ENCODE results near the gene ANKRD34A. TPM values are rescaled to one million over a fixed set of nuclear protein-coding genes. Genes with fewer than 3 reads are reported as not detected.

ANKRD34A gene
- total RNA-seq, 1 donor from 2014 or later, result under 0.01 TPM

GRCh38 chr1:145978471-145978853, 14.1 kb upstream of the ANKRD34A start:
- no peaks in the 10 kb centered on the region for H3K36me3 ChIP-seq (ENCODE audit: control insufficient read depth, insufficient read depth, low read length)
- no peaks in the 10 kb centered on the region for H3K27me3 ChIP-seq (ENCODE audit: control insufficient read depth, insufficient read depth, low read length)
- FAIRE-seq, result no peak
- DNase-seq (ENCODE audit: low read depth), result no peak
- no peak overlapping the region for H3K4me3 ChIP-seq (ENCODE audit: low read depth, low read length)
- TF ChIP-seq CTCF (IDR thresholded peaks at IDR 0.05; ENCODE audit: insufficient read depth, low read length, severe bottlenecking), result no peak

GRCh38 chr1:145977486-145978470, 13.4 kb upstream of the ANKRD34A start:
- peak; percentile 80 for TF ChIP-seq CTCF (IDR thresholded peaks at IDR 0.05; ENCODE audit: insufficient read depth, low read length, severe bottlenecking)
- Histone ChIP-seq H3K27me3 (ENCODE audit: control insufficient read depth, insufficient read depth, low read length) (no peaks in the 10 kb centered on the region), H3K4me3 (ENCODE audit: low read depth, low read length) (no peak overlapping the region), H3K36me3 (ENCODE audit: control insufficient read depth, insufficient read depth, low read length) (no peaks in the 10 kb centered on the region)
- FAIRE-seq (no peak), DNase-seq (ENCODE audit: low read depth) (peak; percentile 72)

- FAIRE-seq, result no peak
- no peaks in the 10 kb centered on the region for H3K36me3 ChIP-seq (ENCODE audit: control insufficient read depth, insufficient read depth, low read length)
Measured at GRCh38 chr1:145977016-145977415, 12.6 kb upstream of the ANKRD34A start.

GRCh38 chr1:145975216-145975615, 10.8 kb upstream of the ANKRD34A start:
- DNase-seq (ENCODE audit: low read depth), result no peak
- FAIRE-seq, result no peak
- no peak for TF ChIP-seq CTCF (IDR thresholded peaks at IDR 0.05; ENCODE audit: insufficient read depth, low read length, severe bottlenecking)

More at GRCh38 chr1:145977016-145977415, 12.6 kb upstream of the ANKRD34A start:
- no peak for DNase-seq (ENCODE audit: low read depth)
- no peak overlapping the region for H3K4me3 ChIP-seq (ENCODE audit: low read depth, low read length)
- no peak for TF ChIP-seq CTCF (IDR thresholded peaks at IDR 0.05; ENCODE audit: insufficient read depth, low read length, severe bottlenecking)
- H3K27me3 ChIP-seq (ENCODE audit: control insufficient read depth, insufficient read depth, low read length), result no peaks in the 10 kb centered on the region

GRCh38 chr1:145974721-145975120, 10.3 kb upstream of the ANKRD34A start:
- no peak for TF ChIP-seq CTCF (IDR thresholded peaks at IDR 0.05; ENCODE audit: insufficient read depth, low read length, severe bottlenecking)
- FAIRE-seq (no peak), DNase-seq (ENCODE audit: low read depth) (no peak)
- Histone ChIP-seq H3K27me3 (ENCODE audit: control insufficient read depth, insufficient read depth, low read length) (no peaks in the 10 kb centered on the region), H3K4me3 (ENCODE audit: low read depth, low read length) (no peak overlapping the region), H3K36me3 (ENCODE audit: control insufficient read depth, insufficient read depth, low read length) (no peaks in the 10 kb centered on the region)

More at GRCh38 chr1:145975216-145975615, 10.8 kb upstream of the ANKRD34A start:
- Histone ChIP-seq H3K36me3 (ENCODE audit: control insufficient read depth, insufficient read depth, low read length) (no peaks in the 10 kb centered on the region), H3K27me3 (ENCODE audit: control insufficient read depth, insufficient read depth, low read length) (no peaks in the 10 kb centered on the region), H3K4me3 (ENCODE audit: low read depth, low read length) (no peak overlapping the region)
